ENCODE measurements around the gene ANKRD63.
A peak's percentile ranks its signal among the peaks of the same experiment; 100 is the strongest.

Gene ANKRD63

GRCh38 chr15:40239693-40240618 lies 42.9 kb downstream of the ANKRD63 start:
- no peak overlapping the region for H4K91ac ChIP-seq (ENCODE audit: low read length)
- no peak overlapping the region for H3K27ac ChIP-seq (ENCODE audit: low read length, poor library complexity, severe bottlenecking)
- no peak overlapping the region for H2BK5ac ChIP-seq (ENCODE audit: low read depth, low read length, poor library complexity, severe bottlenecking)
- no peak overlapping the region for H2BK15ac ChIP-seq (ENCODE audit: low read depth, poor library complexity, severe bottlenecking)
- no peak overlapping the region for H2BK120ac ChIP-seq (ENCODE audit: low read depth, low read length)
- H3K36me3 ChIP-seq (ENCODE audit: control insufficient read depth in 1 of 2, insufficient read depth in 2 of 2, low read depth in 1 of 2, low read length in 2 of 2), result no peaks in the 10 kb centered on the region
- no peaks in the 10 kb centered on the region for H3K79me1 ChIP-seq (replicated peaks; ENCODE audit: low read length, poor library complexity, severe bottlenecking)
- peak overlapping the region; percentile 79 for H3K9ac ChIP-seq (ENCODE audit: low read length)
- H2AFZ ChIP-seq (ENCODE audit: low read depth, low read length), result no peak overlapping the region
- no peak for DNase-seq
- no peak overlapping the region for H2BK12ac ChIP-seq (ENCODE audit: low read length in 2 of 2)
- H3K18ac ChIP-seq (ENCODE audit: low read depth in 1 of 2, low read length in 2 of 2), result no peak overlapping the region
- no peaks in the 10 kb centered on the region for H3K9me3 ChIP-seq (ENCODE audit: control insufficient read depth, low read length)
- no peak overlapping the region for H3K23ac ChIP-seq (ENCODE audit: low read length in 2 of 2)
- H2AK5ac ChIP-seq (ENCODE audit: low read length, severe bottlenecking), result no peak overlapping the region
- no peak overlapping the region for H3K4me3 ChIP-seq (ENCODE audit: insufficient read depth in 1 of 2, low read depth in 1 of 2, low read length in 2 of 2)
- no peak overlapping the region for H4K8ac ChIP-seq (ENCODE audit: low read length)
- H3K4ac ChIP-seq (ENCODE audit: low read depth in 1 of 2, low read length in 2 of 2), result no peak overlapping the region
- WGBS, result 78% methylated on average over 18 of the region's 19 CpGs
- peak overlapping the region; percentile 89 for H3K4me2 ChIP-seq (ENCODE audit: low read length, poor library complexity, severe bottlenecking)
- H3K4me1 ChIP-seq (ENCODE audit: control insufficient read depth, insufficient read depth, low read depth, low read length), result peaks cover 24% of the 10 kb centered on the region
- H3K14ac ChIP-seq (ENCODE audit: low read length in 2 of 2), result no peak overlapping the region
- peaks cover 0 to 29% of the 10 kb centered on the region in 2 experiments for H3K27me3 ChIP-seq (ENCODE audit: control insufficient read depth in 1 of 2, insufficient read depth in 1 of 2, low read length in 2 of 2)

DNA sequence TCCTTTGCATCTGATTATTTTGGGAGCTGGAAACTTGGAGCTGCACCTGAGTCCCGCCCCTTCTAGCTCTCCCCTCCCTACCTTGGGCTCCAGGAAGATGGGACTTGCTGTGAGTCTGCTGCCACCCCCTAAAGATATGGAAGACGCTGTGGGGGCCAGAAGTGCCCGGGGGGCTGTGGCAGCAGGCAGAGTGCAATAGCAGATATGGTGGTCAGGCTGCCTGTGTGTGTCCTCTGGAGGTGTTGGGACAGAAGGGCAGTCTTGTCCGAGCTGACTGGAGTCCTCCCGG lies 43.5 kb downstream of the ANKRD63 start:
- Histone ChIP-seq H2BK120ac (ENCODE audit: low read depth, low read length) (no peak overlapping the region), H3K27me3 (ENCODE audit: control insufficient read depth in 1 of 2, insufficient read depth in 1 of 2, low read length in 2 of 2) (peaks cover 0 to 26% of the 10 kb centered on the region in 2 experiments), H2AFZ (ENCODE audit: low read depth, low read length) (no peak overlapping the region), H3K9ac (ENCODE audit: low read length) (peak overlapping the region; percentile 79), H3K4me3 (ENCODE audit: insufficient read depth in 1 of 2, low read depth in 1 of 2, low read length in 2 of 2) (peak overlapping the region in 1 of 2 experiments; percentile 72), H2BK15ac (ENCODE audit: low read depth, poor library complexity, severe bottlenecking) (no peak overlapping the region), H3K4ac (ENCODE audit: low read depth in 1 of 2, low read length in 2 of 2) (no peak overlapping the region), H4K8ac (ENCODE audit: low read length) (no peak overlapping the region), H3K23ac (ENCODE audit: low read length in 2 of 2) (no peak overlapping the region), H3K18ac (ENCODE audit: low read depth in 1 of 2, low read length in 2 of 2) (no peak overlapping the region), H2BK12ac (ENCODE audit: low read length in 2 of 2) (no peak overlapping the region), H4K91ac (ENCODE audit: low read length) (no peak overlapping the region), H3K36me3 (ENCODE audit: control insufficient read depth in 1 of 2, insufficient read depth in 2 of 2, low read depth in 1 of 2, low read length in 2 of 2) (no peaks in the 10 kb centered on the region), H2BK5ac (ENCODE audit: low read depth, low read length, poor library complexity, severe bottlenecking) (no peak overlapping the region), H2AK5ac (ENCODE audit: low read length, severe bottlenecking) (no peak overlapping the region), H3K27ac (ENCODE audit: low read length, poor library complexity, severe bottlenecking) (no peak overlapping the region), H3K4me2 (ENCODE audit: low read length, poor library complexity, severe bottlenecking) (peak overlapping the region; percentile 89), H3K14ac (ENCODE audit: low read length in 2 of 2) (no peak overlapping the region), H3K79me1 (replicated peaks; ENCODE audit: low read length, poor library complexity, severe bottlenecking) (no peaks in the 10 kb centered on the region), H3K9me3 (ENCODE audit: control insufficient read depth, low read length) (no peaks in the 10 kb centered on the region), H3K4me1 (ENCODE audit: control insufficient read depth, insufficient read depth, low read depth, low read length) (peaks cover 24% of the 10 kb centered on the region)
- no peak for DNase-seq
- 57% methylated on average over 4 of the region's 5 CpGs for WGBS

DNA sequence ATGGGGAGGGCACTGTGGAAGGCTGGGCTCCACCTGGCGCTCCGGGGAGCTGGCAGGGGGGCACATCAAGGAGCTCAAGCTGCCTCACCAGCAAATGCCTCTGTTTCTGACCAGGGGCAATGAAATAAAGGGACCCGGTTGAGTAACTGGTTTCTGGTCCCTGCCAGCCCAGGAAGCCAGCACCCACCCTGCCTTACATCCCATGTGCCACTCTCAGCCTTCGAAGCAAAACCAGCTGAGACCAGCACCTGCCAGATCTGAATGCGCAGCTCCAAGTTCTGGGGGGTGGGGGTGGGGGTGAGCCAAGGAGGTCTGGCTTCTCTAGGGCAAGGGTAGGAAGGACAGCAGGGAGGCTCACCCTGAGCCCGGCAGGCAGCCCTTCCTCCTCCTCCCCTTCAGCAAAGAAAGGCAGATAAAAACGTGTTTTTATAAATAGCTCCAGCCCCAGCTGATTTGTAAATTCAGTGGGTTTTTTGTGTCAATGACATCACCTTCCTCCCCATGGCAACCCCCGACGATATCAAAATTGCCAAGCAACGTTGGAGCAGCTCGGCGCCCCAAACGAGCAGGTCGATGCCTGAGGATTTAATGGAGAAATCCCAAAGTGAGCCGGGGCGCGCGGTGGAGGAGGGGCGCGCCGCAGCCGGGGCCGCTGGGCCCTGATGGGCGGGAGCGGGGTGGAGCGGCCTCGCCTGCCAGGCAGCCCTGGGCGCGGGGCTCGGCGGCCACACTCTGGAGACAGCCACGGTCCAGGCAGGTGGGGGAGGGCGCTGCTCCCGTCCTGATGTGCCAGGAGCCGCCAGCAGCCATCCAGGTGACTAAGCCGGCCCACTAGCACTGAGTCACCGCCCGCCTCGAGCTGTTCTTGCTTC lies 44.1 kb downstream of the ANKRD63 start, which contains the start of gene PAK6:
TSS of gene PAK6 (plus strand) at position 532 of the 872 bp plus-strand sequence. CDS start 25,723 bp downstream, outside the sequence.
- H3K9me3 ChIP-seq (ENCODE audit: control insufficient read depth, low read length), result no peaks in the 10 kb centered on the region
- WGBS, result 7% methylated on average over 36 of the region's 39 CpGs
- no peak within 1 kb of the TSS for H3K18ac ChIP-seq (ENCODE audit: low read depth in 1 of 2, low read length in 2 of 2)
- H3K23ac ChIP-seq (ENCODE audit: low read length in 2 of 2), result no peak within 1 kb of the TSS
- H3K14ac ChIP-seq (ENCODE audit: low read length in 2 of 2), result no peak within 1 kb of the TSS
- H3K79me1 ChIP-seq (replicated peaks; ENCODE audit: low read length, poor library complexity, severe bottlenecking), result no peaks in the 10 kb centered on the region
- peak within 1 kb of the TSS; percentile 5 for H4K8ac ChIP-seq (ENCODE audit: low read length)
- DNase-seq, result peak; percentile 53
- H2BK120ac ChIP-seq (ENCODE audit: low read depth, low read length), result no peak within 1 kb of the TSS
- no peak within 1 kb of the TSS for H2BK5ac ChIP-seq (ENCODE audit: low read depth, low read length, poor library complexity, severe bottlenecking)
- no peak within 1 kb of the TSS for H3K27ac ChIP-seq (ENCODE audit: low read length, poor library complexity, severe bottlenecking)
- H3K4me2 ChIP-seq (ENCODE audit: low read length, poor library complexity, severe bottlenecking), result peak within 1 kb of the TSS; percentile 89
- H2BK12ac ChIP-seq (ENCODE audit: low read length in 2 of 2), result no peak within 1 kb of the TSS
- H2AK5ac ChIP-seq (ENCODE audit: low read length, severe bottlenecking), result peak within 1 kb of the TSS; percentile 20
- H2BK15ac ChIP-seq (ENCODE audit: low read depth, poor library complexity, severe bottlenecking), result peak within 1 kb of the TSS; percentile 78
- H2AFZ ChIP-seq (ENCODE audit: low read depth, low read length), result peak within 1 kb of the TSS; percentile 75
- H3K4ac ChIP-seq (ENCODE audit: low read depth in 1 of 2, low read length in 2 of 2), result no peak within 1 kb of the TSS
- no peak within 1 kb of the TSS for H4K91ac ChIP-seq (ENCODE audit: low read length)
- peaks cover 0 to 26% of the 10 kb centered on the region in 2 experiments for H3K27me3 ChIP-seq (ENCODE audit: control insufficient read depth in 1 of 2, insufficient read depth in 1 of 2, low read length in 2 of 2)
- peak within 1 kb of the TSS; percentile 79 for H3K9ac ChIP-seq (ENCODE audit: low read length)
- H3K36me3 ChIP-seq (ENCODE audit: control insufficient read depth in 1 of 2, insufficient read depth in 2 of 2, low read depth in 1 of 2, low read length in 2 of 2), result no peaks in the 10 kb centered on the region
- peaks cover 24% of the 10 kb centered on the region for H3K4me1 ChIP-seq (ENCODE audit: control insufficient read depth, insufficient read depth, low read depth, low read length)
- H3K4me3 ChIP-seq (ENCODE audit: insufficient read depth in 1 of 2, low read depth in 1 of 2, low read length in 2 of 2), result peak within 1 kb of the TSS; percentile 29 to 72

All from mesenchymal stem cell (in vitro differentiated cells and primary cell).